ENCODE results near the gene SFN.

GRCh38 chr1:26829184-26829911 lies 33.6 kb upstream of the SFN start:
- TF ChIP-seq CTCF (IDR thresholded peaks at IDR 0.05; ENCODE audit: insufficient read depth, low read depth, low read length) (no peak), EZH2 (IDR thresholded peaks at IDR 0.05; ENCODE audit: insufficient read depth, low read length) (no peak)
